ENCODE data around the gene RBM26. TPM values are rescaled to one million over a fixed set of nuclear protein-coding genes. Genes with fewer than 3 reads are reported as not detected.

RBM26 gene
- total RNA-seq, 5 donors from 2014 or later (not counting 1 experiment from before 2014, with no cell fraction given), result 76.7 to 97.8 (median 77.9) TPM

DNA sequence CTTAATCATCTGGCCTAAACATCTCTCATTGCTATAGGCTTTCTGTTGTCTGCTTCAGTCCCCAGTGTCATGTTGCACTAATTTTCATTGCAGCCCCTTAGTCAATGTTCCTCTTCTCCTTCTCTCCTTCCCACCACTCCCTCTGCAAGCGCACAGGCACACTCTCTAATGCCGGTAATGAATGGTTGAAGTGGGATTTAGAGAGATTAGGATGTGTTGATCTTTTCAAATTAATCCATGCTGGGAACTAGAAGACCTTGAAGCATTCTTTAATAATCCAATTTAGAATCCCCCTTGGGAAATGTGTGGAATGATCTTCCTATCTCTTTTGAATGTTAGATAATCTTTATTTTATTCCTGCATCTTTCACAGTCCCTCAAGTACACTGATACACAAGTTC, 41.7 kb upstream of the RBM26 start:
- Histone ChIP-seq H3K9me3 (no peaks in the 10 kb centered on the region), H3K36me3 (ENCODE audit: control insufficient read depth in 2 of 2, extremely low read depth in 1 of 2, insufficient read depth in 1 of 2, low read length in 1 of 2) (no peaks in the 10 kb centered on the region), H3K4me3 (ENCODE audit: control insufficient read depth in 1 of 2, extremely low read depth in 1 of 2, low read length in 1 of 2) (no peak overlapping the region), H3K4me1 (ENCODE audit: control insufficient read depth in 1 of 2, extremely low read depth in 1 of 2, insufficient read depth in 2 of 2, low read length in 2 of 2) (peaks cover 18 to 24% of the 10 kb centered on the region in 2 experiments), H3K27ac (ENCODE audit: low read length) (no peak overlapping the region), H3K27me3 (replicated peaks in 1 of 2; ENCODE audit: control insufficient read depth in 2 of 2, extremely low read depth in 1 of 2, insufficient read depth in 2 of 2, low read length in 1 of 2) (no peaks in the 10 kb centered on the region)
- H3K9me3 Mint-ChIP-seq, result no peaks in the 10 kb centered on the region
- CTCF ChIA-PET, result no interaction called here
- H3K4me1 Mint-ChIP-seq, result peaks cover 51 to 56% (median 56%) of the 10 kb centered on the region in 3 donors
- H3K27ac Mint-ChIP-seq, result no peak overlapping the region
- DNase-seq, result no peak
- no CpG with 5 or more reads among the region's 2 CpGs for WGBS (ENCODE audit: insufficient coverage)
- no peak for ATAC-seq (replicated peaks in 1 of 4)
- POLR2A ChIA-PET, result no interaction called here
- H3K27me3 Mint-ChIP-seq, result no peaks in the 10 kb centered on the region
- H3K36me3 Mint-ChIP-seq, result no peaks in the 10 kb centered on the region
- H3K4me3 Mint-ChIP-seq, result no peak overlapping the region

DNA sequence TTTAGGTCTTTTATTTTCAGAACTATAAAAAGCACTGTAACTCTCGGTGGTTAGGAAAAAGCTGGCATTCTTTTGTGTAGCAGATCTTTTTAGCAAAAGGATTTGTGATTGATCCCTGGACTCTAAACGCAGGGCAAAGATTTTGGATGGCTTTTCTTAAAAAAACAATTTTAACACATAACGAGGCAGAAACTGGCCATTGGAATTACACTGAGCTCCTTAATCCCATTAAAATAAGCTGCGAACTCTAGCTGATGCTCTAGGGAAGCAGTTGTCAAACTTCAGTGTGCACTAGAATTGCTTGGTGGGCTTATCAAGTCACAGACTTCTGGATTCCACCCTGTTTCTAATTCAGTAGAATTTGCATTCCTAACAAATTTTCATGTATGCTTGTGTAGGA, 41.1 kb upstream of the RBM26 start:
- DNase-seq, result no peak
- H3K4me1 Mint-ChIP-seq, result peaks cover 45 to 50% (median 50%) of the 10 kb centered on the region in 3 donors
- POLR2A ChIA-PET, result no interaction called here
- Histone ChIP-seq H3K4me1 (ENCODE audit: control insufficient read depth in 1 of 2, extremely low read depth in 1 of 2, insufficient read depth in 2 of 2, low read length in 2 of 2) (peaks cover 18 to 24% of the 10 kb centered on the region in 2 experiments), H3K27me3 (replicated peaks in 1 of 2; ENCODE audit: control insufficient read depth in 2 of 2, extremely low read depth in 1 of 2, insufficient read depth in 2 of 2, low read length in 1 of 2) (no peaks in the 10 kb centered on the region), H3K9me3 (no peaks in the 10 kb centered on the region), H3K36me3 (ENCODE audit: control insufficient read depth in 2 of 2, extremely low read depth in 1 of 2, insufficient read depth in 1 of 2, low read length in 1 of 2) (no peaks in the 10 kb centered on the region), H3K27ac (ENCODE audit: low read length) (no peak overlapping the region), H3K4me3 (ENCODE audit: control insufficient read depth in 1 of 2, extremely low read depth in 1 of 2, low read length in 1 of 2) (no peak overlapping the region)
- no peaks in the 10 kb centered on the region for H3K27me3 Mint-ChIP-seq
- H3K9me3 Mint-ChIP-seq, result no peaks in the 10 kb centered on the region
- CTCF ChIA-PET, result interaction anchor here (0.6 to 1.0 kb wide), 6 partner anchors 9 to 175 kb away, joined by 3 to 7 read pairs (median 3); no protein-coding TSS in a partner anchor
- no peak for ATAC-seq (replicated peaks in 1 of 4)
- H3K27ac Mint-ChIP-seq, result no peak overlapping the region
- WGBS (ENCODE audit: insufficient coverage), result no CpG with 5 or more reads among the region's 4 CpGs
- no peaks in the 10 kb centered on the region for H3K36me3 Mint-ChIP-seq
- H3K4me3 Mint-ChIP-seq, result no peak overlapping the region

DNA sequence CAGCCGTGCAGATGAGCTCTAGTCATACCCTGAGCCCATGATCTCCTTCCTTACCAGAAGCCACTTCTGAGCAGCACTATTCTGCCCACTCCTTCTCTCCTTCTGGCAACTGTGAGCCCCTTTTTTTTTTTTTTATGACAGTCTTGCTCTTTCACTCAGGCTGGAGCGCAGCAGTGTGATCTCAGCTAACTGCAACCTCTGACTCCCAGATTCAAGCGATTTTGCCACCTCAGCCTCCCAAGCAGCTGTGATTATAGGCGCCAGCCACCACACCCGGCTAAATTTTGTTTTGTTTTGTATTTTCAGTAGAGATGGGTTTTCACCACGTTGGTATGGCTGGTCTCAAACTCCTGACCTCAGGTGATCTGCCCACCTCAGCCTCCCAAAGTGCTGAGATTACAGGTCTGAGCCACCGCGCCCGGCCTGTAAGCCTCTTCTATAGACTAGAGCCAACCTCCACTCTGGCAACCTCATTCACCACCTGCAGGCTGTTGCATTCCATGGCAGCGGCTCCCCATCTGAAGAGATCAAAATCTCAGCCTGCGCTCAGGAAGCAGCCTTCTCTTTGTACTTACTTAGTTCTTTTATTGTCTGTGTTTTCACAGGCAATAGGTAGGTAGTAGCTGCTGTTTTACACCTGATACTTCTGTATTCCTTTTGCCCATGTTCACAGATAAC, 40.1 kb upstream of the RBM26 start:
- H3K27ac Mint-ChIP-seq, result peak overlapping the region in 1 of 2 donors; percentile 17
- CTCF ChIA-PET, result interaction anchor here (0.6 to 1.0 kb wide), 5 partner anchors 22 to 1325 kb away, joined by 3 to 5 read pairs (median 3); no protein-coding TSS in a partner anchor
- POLR2A ChIA-PET, result no interaction called here
- peaks cover 11 to 18% of the 10 kb centered on the region in 2 experiments for H3K4me1 ChIP-seq (ENCODE audit: control insufficient read depth in 1 of 2, extremely low read depth in 1 of 2, insufficient read depth in 2 of 2, low read length in 2 of 2)
- 57% methylated on average over 4 of the region's 11 CpGs for WGBS (ENCODE audit: insufficient coverage)
- peaks cover 34 to 40% (median 40%) of the 10 kb centered on the region in 3 donors for H3K4me1 Mint-ChIP-seq
- no peaks in the 10 kb centered on the region for H3K36me3 Mint-ChIP-seq
- no peaks in the 10 kb centered on the region for H3K36me3 ChIP-seq (ENCODE audit: control insufficient read depth in 2 of 2, extremely low read depth in 1 of 2, insufficient read depth in 1 of 2, low read length in 1 of 2)
- DNase-seq (peak in 8 of 35 experiments; percentile 4 to 29 (median 9)), ATAC-seq (replicated peaks in 1 of 4) (peak; percentile 60 to 93 (median 62))
- no peak overlapping the region for H3K27ac ChIP-seq (ENCODE audit: low read length)
- H3K27me3 ChIP-seq (replicated peaks in 1 of 2; ENCODE audit: control insufficient read depth in 2 of 2, extremely low read depth in 1 of 2, insufficient read depth in 2 of 2, low read length in 1 of 2), result no peaks in the 10 kb centered on the region
- no peaks in the 10 kb centered on the region for H3K9me3 Mint-ChIP-seq
- H3K4me3 Mint-ChIP-seq, result no peak overlapping the region
- no peaks in the 10 kb centered on the region for H3K9me3 ChIP-seq
- H3K4me3 ChIP-seq (ENCODE audit: control insufficient read depth in 1 of 2, extremely low read depth in 1 of 2, low read length in 1 of 2), result no peak overlapping the region
- H3K27me3 Mint-ChIP-seq, result peaks cover 0 to 2% of the 10 kb centered on the region in 2 donors

- Histone ChIP-seq H3K9me3 (no peaks in the 10 kb centered on the region), H3K27ac (ENCODE audit: low read length) (no peak overlapping the region), H3K4me1 (ENCODE audit: control insufficient read depth in 1 of 2, extremely low read depth in 1 of 2, insufficient read depth in 2 of 2, low read length in 2 of 2) (peaks cover 4 to 6% of the 10 kb centered on the region in 2 experiments), H3K4me3 (ENCODE audit: control insufficient read depth in 1 of 2, extremely low read depth in 1 of 2, low read length in 1 of 2) (no peak overlapping the region), H3K36me3 (ENCODE audit: control insufficient read depth in 2 of 2, extremely low read depth in 1 of 2, insufficient read depth in 1 of 2, low read length in 1 of 2) (no peaks in the 10 kb centered on the region), H3K27me3 (replicated peaks in 1 of 2; ENCODE audit: control insufficient read depth in 2 of 2, extremely low read depth in 1 of 2, insufficient read depth in 2 of 2, low read length in 1 of 2) (no peaks in the 10 kb centered on the region)
- H3K9me3 Mint-ChIP-seq, result no peaks in the 10 kb centered on the region
- no peak for DNase-seq
- no peak for ATAC-seq (replicated peaks in 1 of 4)
- peaks cover 0 to 2% of the 10 kb centered on the region in 2 donors for H3K27me3 Mint-ChIP-seq
- no CpG with 5 or more reads among the region's 3 CpGs for WGBS (ENCODE audit: insufficient coverage)
- ChIA-PET POLR2A (interaction anchor here in 1 of 2 donors (0.6 kb wide), 1 partner anchor 15 kb away, joined by 4 read pairs; no protein-coding TSS in a partner anchor), CTCF (interaction anchor here in 1 of 2 donors (2.1 kb wide), 1 partner anchor 90 kb away, joined by 6 read pairs; no protein-coding TSS in a partner anchor)
- H3K4me1 Mint-ChIP-seq, result peaks cover 12 to 18% (median 14%) of the 10 kb centered on the region in 3 donors
- no peaks in the 10 kb centered on the region for H3K36me3 Mint-ChIP-seq
- no peak overlapping the region for H3K27ac Mint-ChIP-seq
- no peak overlapping the region for H3K4me3 Mint-ChIP-seq
Measured at GRCh38 chr13:79442706-79443105, 36.7 kb upstream of the RBM26 start.

GRCh38 chr13:79442221-79442620, 36.2 kb upstream of the RBM26 start:
- ATAC-seq (replicated peaks in 1 of 4) (no peak), DNase-seq (no peak)
- Mint-ChIP-seq H3K4me1 (peaks cover 9 to 15% (median 11%) of the 10 kb centered on the region in 3 donors), H3K9me3 (no peaks in the 10 kb centered on the region), H3K4me3 (no peak overlapping the region), H3K36me3 (no peaks in the 10 kb centered on the region), H3K27ac (no peak overlapping the region), H3K27me3 (peaks cover 0 to 2% of the 10 kb centered on the region in 2 donors)
- H3K27me3 ChIP-seq (replicated peaks in 1 of 2; ENCODE audit: control insufficient read depth in 2 of 2, extremely low read depth in 1 of 2, insufficient read depth in 2 of 2, low read length in 1 of 2), result no peaks in the 10 kb centered on the region
- H3K9me3 ChIP-seq, result no peaks in the 10 kb centered on the region
- ChIA-PET POLR2A (interaction anchor here in 1 of 2 donors (0.6 kb wide), 1 partner anchor 15 kb away, joined by 4 read pairs; no protein-coding TSS in a partner anchor), CTCF (interaction anchor here in 1 of 2 donors (0.9 to 2.1 kb wide), 2 partner anchors 18 to 91 kb away, joined by 4 to 6 read pairs; no protein-coding TSS in a partner anchor)
- H3K27ac ChIP-seq (ENCODE audit: low read length), result no peak overlapping the region
- H3K4me3 ChIP-seq (ENCODE audit: control insufficient read depth in 1 of 2, extremely low read depth in 1 of 2, low read length in 1 of 2), result no peak overlapping the region
- no CpG with 5 or more reads among the region's 1 CpG for WGBS (ENCODE audit: insufficient coverage)
- peaks cover 4 to 6% of the 10 kb centered on the region in 2 experiments for H3K4me1 ChIP-seq (ENCODE audit: control insufficient read depth in 1 of 2, extremely low read depth in 1 of 2, insufficient read depth in 2 of 2, low read length in 2 of 2)
- H3K36me3 ChIP-seq (ENCODE audit: control insufficient read depth in 2 of 2, extremely low read depth in 1 of 2, insufficient read depth in 1 of 2, low read length in 1 of 2), result no peaks in the 10 kb centered on the region

- peaks cover under 1 to 8% (median 4%) of the 10 kb centered on the region in 3 donors for H3K4me1 Mint-ChIP-seq
Measured at GRCh38 chr13:79440958-79441528, 35.0 kb upstream of the RBM26 start.

More at GRCh38 chr13:79440958-79441528, 35.0 kb upstream of the RBM26 start:
- no peak overlapping the region for H3K27ac Mint-ChIP-seq
- ATAC-seq (replicated peaks in 1 of 4), result no peak
- 100% methylated on average over 3 of the region's 5 CpGs for WGBS (ENCODE audit: insufficient coverage)
- Histone ChIP-seq H3K9me3 (no peaks in the 10 kb centered on the region), H3K4me1 (ENCODE audit: control insufficient read depth in 1 of 2, extremely low read depth in 1 of 2, insufficient read depth in 2 of 2, low read length in 2 of 2) (peaks cover 0 to 2% of the 10 kb centered on the region in 2 experiments), H3K4me3 (ENCODE audit: control insufficient read depth in 1 of 2, extremely low read depth in 1 of 2, low read length in 1 of 2) (no peak overlapping the region), H3K27me3 (replicated peaks in 1 of 2; ENCODE audit: control insufficient read depth in 2 of 2, extremely low read depth in 1 of 2, insufficient read depth in 2 of 2, low read length in 1 of 2) (no peaks in the 10 kb centered on the region), H3K27ac (ENCODE audit: low read length) (no peak overlapping the region), H3K36me3 (ENCODE audit: control insufficient read depth in 2 of 2, extremely low read depth in 1 of 2, insufficient read depth in 1 of 2, low read length in 1 of 2) (no peaks in the 10 kb centered on the region)
- no peaks in the 10 kb centered on the region for H3K9me3 Mint-ChIP-seq
- no peaks in the 10 kb centered on the region for H3K36me3 Mint-ChIP-seq
- CTCF ChIA-PET, result interaction anchor here in 1 of 2 donors (0.9 to 2.1 kb wide), 2 partner anchors 17 to 92 kb away, joined by 4 to 6 read pairs; no protein-coding TSS in a partner anchor
- peaks cover 0 to 2% of the 10 kb centered on the region in 2 donors for H3K27me3 Mint-ChIP-seq
- POLR2A ChIA-PET, result no interaction called here
- no peak overlapping the region for H3K4me3 Mint-ChIP-seq
- no peak for DNase-seq
